Endothelial cell (in vitro differentiated cells): Measurements from ENCODE around the gene PTPRN2. TPM values are rescaled to one million over a fixed set of nuclear protein-coding genes. Genes with fewer than 3 reads are reported as not detected.

Experiments
- DNase-seq: peaks from one replicate; pipeline ENCODE4 v3.0.0; 2021; ENCODE audit warnings: low spot score
- H3K27ac Mint-ChIP-seq: one replicate; pipeline ENCODE4 v1.8.0; 2021; ENCODE audit warnings: mixed read lengths, inconsistent platforms; ENCODE audit not compliant: unreplicated experiment
- H3K27me3 Mint-ChIP-seq: one replicate; pipeline ENCODE4 v1.8.0; 2021; ENCODE audit warnings: mild to moderate bottlenecking, moderate library complexity, mixed read lengths, inconsistent platforms; ENCODE audit not compliant: unreplicated experiment
- H3K36me3 Mint-ChIP-seq: one replicate; pipeline ENCODE4 v1.8.0; 2021; ENCODE audit warnings: mild to moderate bottlenecking, low read depth, mixed read lengths, inconsistent platforms; ENCODE audit not compliant: unreplicated experiment
- H3K4me1 Mint-ChIP-seq: one replicate; pipeline ENCODE4 v1.8.0; 2021; ENCODE audit warnings: mild to moderate bottlenecking, mixed read lengths, inconsistent platforms; ENCODE audit not compliant: unreplicated experiment
- H3K4me3 Mint-ChIP-seq: one replicate; pipeline ENCODE4 v1.8.0; 2021; ENCODE audit warnings: mild to moderate bottlenecking, mixed read lengths, inconsistent platforms; ENCODE audit not compliant: unreplicated experiment
- H3K9me3 Mint-ChIP-seq: one replicate; pipeline ENCODE4 v1.8.0; 2021; ENCODE audit warnings: mixed read lengths, inconsistent platforms; ENCODE audit not compliant: unreplicated experiment
- total RNA-seq: library from RNA; stranded (reverse); fragmentation: NEBNext Ultra II Directional; extraction: Animal tissue kit (Norgen Biotek cat#: 25700); gene quantifications from one replicate; pipeline ENCODE4 v1.2.1, GENCODE V29; 2021; ENCODE audit not compliant: unreplicated experiment
- TF ChIP-seq, protein P1 (sequence below): fragments of 200-600 bp; sonication (generic); IDR thresholded peaks from one replicate; pipeline ENCODE4 v1.5.0; 2021; ENCODE audit warnings: antibody characterized with exemption; ENCODE audit not compliant: unreplicated experiment

The PTPRN2 gene
- total RNA-seq, 1 donor from 2014 or later = 0.18 TPM

DNA sequence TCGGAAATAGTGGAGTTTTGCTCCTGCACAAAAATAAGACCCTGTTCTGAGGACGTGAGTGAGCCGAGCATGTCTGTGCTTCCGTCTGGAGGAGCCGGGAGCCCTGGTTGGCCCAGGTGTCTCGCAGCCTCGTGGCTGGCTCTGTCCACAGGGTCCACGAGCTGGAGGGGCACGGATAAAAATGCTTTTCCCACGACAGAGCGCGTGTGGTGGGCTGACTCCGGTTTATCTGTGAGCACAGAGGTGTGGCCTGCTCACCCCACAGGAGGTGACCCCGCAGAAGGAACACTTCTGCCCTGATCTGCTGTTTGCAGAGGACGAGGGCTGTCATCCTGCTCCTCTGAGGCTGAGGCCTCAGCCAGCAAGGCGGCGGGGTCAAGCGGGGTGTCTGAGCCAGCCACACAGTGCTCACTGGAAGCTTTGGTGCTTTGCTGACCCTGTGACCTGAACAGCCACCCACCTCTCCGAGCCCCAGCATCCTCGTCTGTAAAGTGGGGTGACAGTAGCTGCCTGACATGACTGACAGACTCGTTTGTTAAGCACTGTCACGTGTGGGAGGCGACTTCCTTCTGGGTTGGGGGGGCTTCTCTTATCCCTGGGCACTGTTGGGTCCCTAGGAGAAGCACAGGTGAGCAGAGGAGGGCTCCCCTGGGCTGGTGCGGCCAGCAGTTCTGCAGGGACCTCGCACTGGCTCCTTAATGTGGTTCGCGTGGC lies 1088.3 kb downstream of the PTPRN2 start:
- no peak for DNase-seq
- Mint-ChIP-seq H3K4me3 (peak overlapping the region; percentile 31), H3K27me3 (peaks cover 20% of the 10 kb centered on the region), H3K9me3 (peaks cover 57% of the 10 kb centered on the region), H3K36me3 (peaks cover 27% of the 10 kb centered on the region), H3K27ac (no peak overlapping the region), H3K4me1 (no peaks in the 10 kb centered on the region)
- TF ChIP-seq, protein P1, sequence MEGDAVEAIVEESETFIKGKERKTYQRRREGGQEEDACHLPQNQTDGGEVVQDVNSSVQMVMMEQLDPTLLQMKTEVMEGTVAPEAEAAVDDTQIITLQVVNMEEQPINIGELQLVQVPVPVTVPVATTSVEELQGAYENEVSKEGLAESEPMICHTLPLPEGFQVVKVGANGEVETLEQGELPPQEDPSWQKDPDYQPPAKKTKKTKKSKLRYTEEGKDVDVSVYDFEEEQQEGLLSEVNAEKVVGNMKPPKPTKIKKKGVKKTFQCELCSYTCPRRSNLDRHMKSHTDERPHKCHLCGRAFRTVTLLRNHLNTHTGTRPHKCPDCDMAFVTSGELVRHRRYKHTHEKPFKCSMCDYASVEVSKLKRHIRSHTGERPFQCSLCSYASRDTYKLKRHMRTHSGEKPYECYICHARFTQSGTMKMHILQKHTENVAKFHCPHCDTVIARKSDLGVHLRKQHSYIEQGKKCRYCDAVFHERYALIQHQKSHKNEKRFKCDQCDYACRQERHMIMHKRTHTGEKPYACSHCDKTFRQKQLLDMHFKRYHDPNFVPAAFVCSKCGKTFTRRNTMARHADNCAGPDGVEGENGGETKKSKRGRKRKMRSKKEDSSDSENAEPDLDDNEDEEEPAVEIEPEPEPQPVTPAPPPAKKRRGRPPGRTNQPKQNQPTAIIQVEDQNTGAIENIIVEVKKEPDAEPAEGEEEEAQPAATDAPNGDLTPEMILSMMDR = no peak

GRCh38 chr7:157498657-157499056 lies 1089.0 kb downstream of the PTPRN2 start:
- H3K27me3 Mint-ChIP-seq = peaks cover 23% of the 10 kb centered on the region

DNA sequence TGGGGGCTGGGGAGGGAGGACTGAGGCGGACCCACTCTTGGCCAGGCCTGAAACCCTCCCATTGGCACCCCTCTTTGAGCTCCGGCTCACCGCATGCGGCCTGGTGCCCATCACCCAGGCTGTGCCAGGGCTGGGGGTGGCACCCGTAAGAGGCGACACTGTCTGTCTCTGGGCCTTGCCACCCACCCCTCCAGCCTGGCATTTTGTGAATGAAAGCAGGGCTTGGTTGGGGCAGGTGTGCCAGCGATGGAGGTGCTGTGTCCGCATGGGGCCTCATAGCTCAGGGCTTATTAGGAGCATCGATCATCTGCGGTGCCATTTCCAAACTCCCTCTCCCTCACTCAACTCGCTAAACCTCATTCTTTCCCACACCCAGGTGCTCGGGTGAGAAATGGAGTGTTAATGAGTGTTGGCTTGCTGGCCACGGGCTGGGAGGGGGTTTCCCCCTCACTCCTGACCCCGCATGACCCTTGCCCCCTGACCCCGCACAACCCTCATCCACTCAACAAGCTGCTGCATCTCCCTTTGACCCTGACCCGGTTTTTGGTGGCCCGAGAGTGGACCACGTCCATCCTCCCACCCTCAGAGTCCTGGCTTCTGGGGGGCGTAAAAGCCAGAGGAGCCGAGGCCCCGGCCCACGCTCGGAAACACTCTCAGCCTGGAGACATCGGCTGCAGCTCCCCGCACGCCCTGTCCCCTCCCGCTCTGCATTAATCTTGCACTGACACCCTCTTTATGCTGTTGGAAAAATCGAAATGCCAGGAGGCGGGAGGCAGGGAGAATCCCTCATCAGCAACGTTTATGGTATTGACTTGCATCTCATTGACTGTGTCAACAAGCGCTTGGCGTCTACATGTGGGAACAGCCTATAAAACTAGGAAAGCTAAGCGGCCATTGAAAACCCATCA lies 1089.6 kb downstream of the PTPRN2 start:
- TF ChIP-seq, protein P1 = no peak
- H3K4me1 Mint-ChIP-seq = no peaks in the 10 kb centered on the region
- H3K9me3 Mint-ChIP-seq = peaks cover 57% of the 10 kb centered on the region
- no peak for DNase-seq
- no peak overlapping the region for H3K4me3 Mint-ChIP-seq
- peak overlapping the region; percentile 24 for H3K27ac Mint-ChIP-seq
- peaks cover 24% of the 10 kb centered on the region for H3K27me3 Mint-ChIP-seq
- peaks cover 27% of the 10 kb centered on the region for H3K36me3 Mint-ChIP-seq

More at GRCh38 chr7:157498657-157499056, 1089.0 kb downstream of the PTPRN2 start:
- Mint-ChIP-seq H3K4me3 (peak overlapping the region; percentile 31), H3K27ac (peak overlapping the region; percentile 24), H3K36me3 (peaks cover 30% of the 10 kb centered on the region), H3K4me1 (no peaks in the 10 kb centered on the region), H3K9me3 (peaks cover 58% of the 10 kb centered on the region)
- DNase-seq = no peak
- TF ChIP-seq, protein P1 = no peak

DNA sequence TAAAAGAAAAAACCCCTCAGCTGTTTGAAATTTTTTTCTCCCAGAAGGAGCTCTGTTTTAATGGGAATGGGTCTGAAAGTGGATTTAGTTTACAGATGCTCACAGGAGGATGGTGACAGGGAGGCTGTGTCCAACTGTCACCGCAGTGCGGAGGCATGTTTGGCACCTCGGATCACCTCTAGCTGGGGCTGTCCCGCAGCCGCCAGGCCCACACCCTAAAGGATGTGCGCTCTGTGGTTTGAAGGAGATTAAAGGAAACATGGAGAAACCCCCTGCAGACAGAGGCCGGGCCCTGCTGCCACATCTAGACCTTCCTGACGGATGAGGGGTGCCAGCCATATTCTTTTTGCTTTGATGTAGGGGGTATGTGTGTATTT lies 1090.3 kb downstream of the PTPRN2 start:
- no peaks in the 10 kb centered on the region for H3K4me1 Mint-ChIP-seq
- no peak for DNase-seq
- H3K9me3 Mint-ChIP-seq = peaks cover 51% of the 10 kb centered on the region
- H3K27me3 Mint-ChIP-seq = peaks cover 23% of the 10 kb centered on the region
- no peak overlapping the region for H3K27ac Mint-ChIP-seq
- no peak overlapping the region for H3K4me3 Mint-ChIP-seq
- TF ChIP-seq, protein P1 = no peak
- H3K36me3 Mint-ChIP-seq = peaks cover 26% of the 10 kb centered on the region
